GM21619 (cell line): ENCODE results near the gene PLEKHJ1.

ENCODE experiments used
- ATAC-seq: cut with Tn5 transposase; IDR thresholded peaks from one replicate; pipeline ENCODE4 v1.9.1; 2021; ENCODE audit not compliant: unreplicated experiment

The PLEKHJ1 gene

DNA sequence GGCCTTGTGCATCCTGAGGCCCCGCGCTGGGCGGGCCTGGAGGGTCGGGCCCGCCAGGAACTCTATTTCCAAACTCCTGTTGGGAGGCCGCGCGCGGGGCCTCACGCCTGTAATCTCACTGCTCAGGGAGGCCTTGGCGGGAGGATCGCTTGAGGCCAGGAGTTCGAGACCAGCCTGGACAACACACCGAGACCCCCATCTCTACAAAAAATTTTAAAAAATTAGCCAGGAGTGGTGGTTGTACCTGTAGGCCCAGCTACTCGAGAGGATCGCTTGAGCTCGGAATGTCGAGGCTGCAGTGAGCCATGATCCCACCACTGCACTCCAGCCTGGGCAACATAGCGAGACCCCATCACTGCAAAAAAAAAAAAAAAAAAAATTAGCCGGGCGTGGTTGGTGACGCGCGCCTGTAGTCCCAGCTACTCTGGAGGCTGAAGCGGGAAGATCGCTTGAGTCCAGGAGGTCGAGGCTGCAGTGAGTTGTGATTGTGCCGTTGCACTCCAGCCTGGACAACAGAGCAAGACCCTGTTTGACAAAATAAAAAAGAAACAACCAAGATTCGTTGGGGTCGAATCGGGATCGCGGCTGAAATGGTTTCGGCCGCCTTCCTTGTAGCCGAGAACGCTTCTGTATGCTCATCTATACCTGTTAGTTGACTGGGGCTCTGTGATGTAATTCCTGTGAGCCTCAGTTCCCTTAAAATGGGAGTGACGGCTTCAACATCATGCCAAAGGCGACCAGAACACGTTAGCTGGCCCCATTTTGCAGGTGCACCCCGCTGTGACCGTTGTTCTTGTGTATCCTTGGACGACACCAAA, 1.1 kb upstream of the PLEKHJ1 start:
- ATAC-seq, result no peak

DNA sequence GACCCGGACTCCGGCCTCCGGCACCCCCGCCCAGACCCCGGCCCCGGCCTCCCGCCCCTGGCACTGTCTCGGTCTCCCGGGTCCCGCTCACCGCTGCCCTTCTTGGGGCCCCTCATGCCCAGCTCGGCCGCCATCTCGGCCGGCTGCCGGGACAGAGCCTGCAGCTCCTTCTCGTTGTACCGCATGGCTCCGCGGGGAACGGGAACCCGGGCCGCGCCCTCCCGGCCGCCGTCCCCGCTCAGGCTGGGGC, 140 bp downstream of the PLEKHJ1 start:
- ATAC-seq, result no peak

DNA sequence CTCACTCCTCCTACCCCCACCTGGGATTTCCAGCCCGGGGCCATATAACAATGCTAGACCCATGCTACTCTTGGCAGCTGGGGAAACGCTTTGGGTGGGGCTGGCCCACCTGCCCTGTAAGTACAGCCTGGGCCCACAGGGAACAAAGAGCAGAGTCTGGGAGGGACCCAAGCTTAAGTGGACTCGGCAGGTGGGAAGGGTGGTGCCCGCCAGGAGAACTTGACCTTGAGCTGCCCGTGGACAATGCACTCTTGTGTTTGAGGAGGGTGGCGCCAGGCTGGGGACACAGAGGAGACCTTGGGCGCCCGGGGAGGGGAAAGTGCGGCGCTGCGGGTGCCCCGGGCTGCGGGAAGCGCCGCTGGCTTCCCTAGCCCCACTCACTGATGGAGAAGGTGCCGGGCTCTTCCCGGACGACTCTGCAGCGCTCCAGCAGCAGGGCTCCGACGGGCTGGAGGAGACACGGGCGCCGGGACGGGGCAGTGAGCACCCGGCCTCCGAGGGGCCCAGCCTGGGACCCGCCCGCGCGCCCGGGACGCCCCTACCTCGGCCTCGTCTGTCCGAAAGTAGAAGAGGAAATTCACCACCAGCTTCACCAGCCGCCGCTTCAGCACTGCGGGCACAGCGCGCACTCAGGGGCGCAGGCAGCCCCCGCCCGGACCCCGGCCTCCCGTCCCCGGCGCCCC, 607 bp downstream of the PLEKHJ1 start:
- ATAC-seq, result peak; percentile 22

DNA sequence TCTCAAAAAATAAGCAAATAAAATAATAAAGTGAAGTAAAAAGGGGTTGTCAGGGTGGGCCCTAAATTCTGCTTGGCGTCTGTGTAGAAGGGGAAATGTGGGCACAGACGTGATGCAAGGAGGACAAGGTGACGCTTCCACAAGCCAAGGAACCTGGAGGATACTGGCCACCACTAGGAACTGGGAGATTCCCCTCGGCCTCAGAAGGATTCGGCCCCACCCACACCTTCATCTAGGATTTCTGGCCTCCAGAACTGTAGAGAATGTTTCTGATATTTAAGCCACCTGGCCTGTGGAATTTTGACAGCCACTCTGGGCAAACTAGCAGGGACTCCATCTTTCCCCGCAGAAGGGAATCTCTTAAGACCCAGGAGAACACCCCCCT, 1.1 kb downstream of the PLEKHJ1 start:
- no peak for ATAC-seq

DNA sequence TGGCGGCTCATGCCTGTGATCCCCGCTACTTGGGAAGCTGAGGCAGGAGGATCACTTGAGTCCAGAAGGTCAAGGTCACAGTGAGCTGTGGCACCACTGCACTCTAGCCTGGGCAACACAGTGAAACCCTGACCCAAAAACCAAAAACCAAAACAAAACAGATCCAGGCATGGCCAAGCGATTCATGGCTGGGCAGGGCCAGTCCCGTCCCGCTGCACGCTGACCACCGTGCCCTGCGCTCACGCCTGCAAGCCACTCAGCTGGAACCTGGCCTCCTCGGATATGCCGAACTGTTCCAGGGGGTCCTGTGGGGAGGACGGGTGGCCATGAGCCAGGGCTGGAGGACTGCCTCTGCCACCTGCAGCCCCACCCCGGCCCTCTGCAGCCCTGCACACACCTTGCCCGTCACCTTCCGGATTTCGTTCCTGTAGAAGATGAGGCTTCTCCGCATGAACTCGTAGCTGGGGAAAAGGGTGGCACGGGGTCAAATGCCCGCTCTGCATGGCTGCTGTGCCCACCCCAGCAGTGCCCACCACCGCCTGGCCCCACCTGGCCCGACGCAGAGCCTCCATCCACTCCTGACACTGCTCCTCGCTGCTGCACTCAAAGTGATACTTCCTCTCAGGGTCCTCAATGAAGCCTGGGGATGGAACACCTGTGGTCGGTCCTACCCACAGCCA, 2.4 kb downstream of the PLEKHJ1 start:
- ATAC-seq, result no peak

DNA sequence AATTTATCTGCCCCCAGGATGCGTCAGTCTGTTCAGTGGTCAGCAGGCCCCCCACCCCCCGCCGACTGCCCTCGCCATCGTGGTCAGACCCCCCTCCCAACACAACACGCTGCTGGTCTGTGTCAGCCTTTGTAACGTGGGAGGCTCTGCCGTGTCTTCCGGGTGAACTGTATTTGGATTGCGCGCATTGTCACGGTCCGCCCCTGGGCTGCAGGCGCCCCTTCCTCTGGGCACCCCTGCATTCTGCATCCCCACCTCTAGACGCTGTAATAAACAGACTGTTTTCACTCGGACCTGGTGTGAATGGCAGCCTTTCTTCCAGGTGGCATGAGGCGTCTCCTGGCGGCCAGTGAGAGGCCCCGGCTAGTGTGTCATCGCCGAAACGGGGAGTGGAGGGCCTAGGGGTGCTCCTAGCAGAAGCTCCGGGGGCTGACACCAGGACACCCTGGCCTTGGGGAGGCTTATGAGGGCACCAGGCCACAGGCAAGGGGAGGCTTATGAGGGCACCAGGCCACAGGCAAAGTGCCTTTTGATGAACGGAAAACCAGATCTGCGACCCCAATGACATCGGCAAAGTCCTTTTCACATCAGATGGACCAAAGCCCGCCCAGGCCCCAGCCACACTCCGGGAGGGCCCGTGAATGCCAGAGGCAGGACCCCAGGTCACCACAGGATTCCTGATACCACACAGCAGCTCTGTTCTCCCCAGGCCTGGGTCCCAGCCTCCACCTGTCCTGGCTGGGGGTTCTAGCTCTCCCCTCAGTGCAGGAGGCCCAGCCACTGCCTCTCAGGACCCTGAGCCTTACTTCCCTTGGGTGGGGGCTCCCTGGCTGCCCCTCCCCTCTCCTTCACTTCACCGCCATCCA, 3.6 kb downstream of the PLEKHJ1 start:
- ATAC-seq, result no peak

DNA sequence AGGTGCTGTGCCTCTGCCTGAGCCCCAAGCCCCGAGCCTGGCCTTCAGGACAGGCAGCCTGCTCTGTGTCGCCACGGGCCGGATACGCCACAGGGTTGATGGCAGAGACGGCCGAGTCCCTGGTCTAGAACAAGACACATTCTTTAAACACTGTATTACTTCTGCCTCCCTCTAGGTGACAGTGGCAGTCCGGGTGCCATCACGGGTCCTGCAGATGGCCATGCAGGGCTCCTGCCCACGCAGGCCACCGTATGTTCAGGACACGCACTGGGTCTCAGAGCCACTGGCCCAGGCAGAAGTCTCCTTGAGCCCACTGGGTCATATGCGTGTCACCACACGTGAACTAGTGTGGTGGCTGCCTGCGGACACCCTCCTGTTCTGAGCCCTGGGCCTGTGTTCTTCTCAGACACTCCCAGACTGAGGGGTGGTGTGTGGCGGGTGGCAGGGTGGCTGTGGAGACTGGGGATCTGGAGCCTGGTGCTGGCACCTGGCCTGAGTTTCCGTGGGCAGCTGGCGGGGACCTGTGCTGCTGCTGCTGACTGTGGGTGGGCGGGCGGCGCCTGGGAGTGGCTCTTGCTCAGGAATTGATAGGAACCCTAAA, 4.4 kb downstream of the PLEKHJ1 start:
- no peak for ATAC-seq

DNA sequence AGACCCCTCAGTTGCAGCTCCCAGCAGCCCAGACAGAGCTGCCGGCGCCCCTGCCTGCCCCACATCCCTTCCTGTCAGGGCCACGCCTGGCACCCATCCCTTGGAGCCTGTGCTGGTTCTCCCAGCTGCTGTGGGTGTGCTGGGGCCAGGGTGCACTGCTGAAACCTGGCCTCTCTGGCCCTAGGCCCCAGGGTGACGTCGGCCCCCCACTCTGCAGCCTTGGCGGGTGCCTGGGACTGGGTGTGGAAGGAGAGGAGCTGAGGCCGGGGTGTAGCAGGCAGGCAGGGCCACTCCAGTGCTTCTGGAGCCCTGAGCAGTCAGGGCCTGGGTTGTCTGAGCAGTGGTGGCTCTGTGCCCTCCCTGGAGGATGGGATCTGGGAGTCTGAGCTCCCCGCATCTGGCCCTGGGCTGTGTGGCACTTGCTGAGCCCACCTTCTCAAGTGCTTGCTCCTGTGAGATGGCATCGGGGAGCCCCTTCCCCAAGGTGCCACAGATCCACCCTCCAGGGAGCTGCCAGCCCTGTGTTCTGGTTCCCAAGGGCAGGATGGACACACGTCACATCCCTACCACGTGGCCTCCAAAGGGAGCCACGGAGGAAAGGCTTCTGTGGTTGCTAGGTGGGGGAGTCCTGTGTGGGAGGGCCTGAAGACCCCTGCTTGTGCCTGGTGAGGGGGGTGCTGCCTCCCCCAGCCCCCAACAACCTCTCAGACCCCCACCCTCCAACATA, 5.2 kb downstream of the PLEKHJ1 start:
- no peak for ATAC-seq

DNA sequence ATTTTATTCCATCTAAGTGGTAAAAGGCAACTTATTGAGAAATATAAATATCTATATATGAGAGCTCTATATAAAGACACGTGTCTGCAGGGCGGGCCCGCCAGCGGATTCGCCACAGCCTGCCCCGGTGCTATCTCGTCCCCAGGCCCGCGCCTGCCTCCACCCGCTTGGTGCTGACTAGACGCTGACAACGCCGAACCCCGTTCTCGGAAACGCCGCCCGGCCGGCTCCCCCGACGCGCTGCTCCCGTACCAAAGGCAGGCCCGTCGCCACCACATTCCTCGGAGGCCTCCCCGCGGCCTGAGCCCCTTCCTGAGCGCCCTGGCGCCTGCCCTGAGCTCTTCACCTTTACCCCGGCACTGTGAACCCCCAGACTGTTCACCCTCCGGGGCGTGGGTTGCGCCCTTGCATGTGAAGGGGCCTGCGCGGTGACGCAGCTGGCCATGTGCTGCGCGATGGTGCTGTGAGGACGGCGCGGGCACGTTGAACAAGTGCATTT, 6.0 kb downstream of the PLEKHJ1 start:
- no peak for ATAC-seq

DNA sequence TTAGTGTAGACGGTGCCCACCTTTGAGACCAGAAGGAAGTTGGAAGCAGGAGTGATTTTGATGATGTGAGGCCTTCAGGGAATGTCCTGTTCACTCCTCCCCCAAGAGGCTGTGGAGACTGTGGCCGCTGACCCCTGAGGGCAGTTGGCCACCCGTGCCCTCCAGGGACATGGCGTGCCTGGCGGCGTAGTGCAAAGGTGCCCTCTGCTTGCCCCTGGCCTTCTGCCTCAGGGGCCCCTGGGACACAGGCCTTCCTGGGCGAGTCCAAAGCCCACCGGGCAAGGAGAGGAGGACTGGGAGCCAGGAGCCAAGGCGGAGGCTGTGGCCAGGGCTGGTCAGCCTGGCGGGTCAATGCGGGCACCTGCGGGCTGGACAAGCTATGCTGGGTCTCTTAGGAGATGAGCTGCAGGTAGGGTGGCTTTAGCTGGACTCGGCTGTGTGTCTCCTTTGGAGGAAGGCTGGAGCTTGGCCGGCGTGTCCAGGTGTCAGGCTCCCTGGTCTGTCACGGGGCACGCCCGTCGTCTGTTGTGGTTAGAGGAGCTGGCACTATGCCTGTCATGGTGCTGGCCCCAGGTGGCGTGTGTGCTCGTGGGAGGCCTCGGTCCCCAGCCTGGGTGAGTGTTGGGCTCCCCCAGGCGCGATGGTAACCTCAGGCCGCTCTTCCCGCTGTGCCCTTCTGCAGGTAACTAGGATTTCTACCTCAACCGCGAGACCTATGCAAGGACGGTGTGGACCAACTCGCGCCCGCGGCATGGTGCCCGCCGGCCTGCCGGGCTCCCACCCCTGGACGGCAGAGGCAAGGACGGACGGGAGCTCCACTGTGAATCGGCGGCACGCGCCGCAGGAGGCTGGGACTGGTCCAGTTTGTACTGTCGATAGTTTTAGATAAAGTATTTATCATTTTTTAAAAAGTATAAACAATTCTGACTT, 6.8 kb downstream of the PLEKHJ1 start:
- ATAC-seq, result no peak

DNA sequence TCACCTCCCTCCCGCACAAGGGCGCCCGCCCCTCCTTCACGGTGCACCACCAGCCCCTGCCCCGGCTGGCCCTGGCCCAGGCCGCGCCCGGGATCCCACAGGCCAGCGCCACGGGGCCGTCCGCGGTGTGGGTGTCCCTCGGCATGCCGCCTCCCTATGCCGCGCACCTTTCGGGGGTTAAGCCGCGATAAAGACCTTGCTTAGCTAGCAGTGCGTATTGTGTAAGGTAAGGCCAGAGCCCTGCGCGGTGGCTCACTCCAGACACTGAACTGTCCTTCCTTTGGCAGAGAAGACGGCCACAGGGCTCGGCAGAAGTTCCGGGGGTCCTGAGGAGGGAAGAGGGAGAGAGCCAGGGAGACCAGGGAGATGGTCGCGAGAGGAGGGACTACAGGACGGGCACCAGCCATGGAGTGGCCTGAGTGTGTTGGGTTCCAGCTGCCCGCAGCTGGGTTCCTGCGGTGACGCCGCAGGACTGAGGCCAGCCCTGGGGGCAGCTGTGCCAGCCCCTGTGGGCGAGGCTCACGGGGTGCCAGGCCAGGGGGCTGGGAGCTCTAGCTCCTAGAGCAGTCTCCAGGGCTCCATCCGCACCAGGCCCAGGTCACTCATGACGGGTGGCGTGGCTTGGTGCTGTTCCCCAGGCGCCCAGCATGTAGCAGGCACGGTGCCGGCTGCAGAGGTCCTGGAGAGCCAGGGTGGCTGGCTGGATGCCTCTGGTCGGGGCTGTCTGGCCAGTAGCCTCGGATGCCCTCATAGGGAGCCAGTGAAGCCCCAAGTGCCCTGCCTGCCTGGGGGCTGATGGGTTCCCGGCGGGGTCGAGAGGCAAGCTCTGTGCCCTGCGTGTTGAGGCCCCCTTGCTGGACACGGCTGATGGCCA, 7.7 kb downstream of the PLEKHJ1 start:
- ATAC-seq, result no peak

DNA sequence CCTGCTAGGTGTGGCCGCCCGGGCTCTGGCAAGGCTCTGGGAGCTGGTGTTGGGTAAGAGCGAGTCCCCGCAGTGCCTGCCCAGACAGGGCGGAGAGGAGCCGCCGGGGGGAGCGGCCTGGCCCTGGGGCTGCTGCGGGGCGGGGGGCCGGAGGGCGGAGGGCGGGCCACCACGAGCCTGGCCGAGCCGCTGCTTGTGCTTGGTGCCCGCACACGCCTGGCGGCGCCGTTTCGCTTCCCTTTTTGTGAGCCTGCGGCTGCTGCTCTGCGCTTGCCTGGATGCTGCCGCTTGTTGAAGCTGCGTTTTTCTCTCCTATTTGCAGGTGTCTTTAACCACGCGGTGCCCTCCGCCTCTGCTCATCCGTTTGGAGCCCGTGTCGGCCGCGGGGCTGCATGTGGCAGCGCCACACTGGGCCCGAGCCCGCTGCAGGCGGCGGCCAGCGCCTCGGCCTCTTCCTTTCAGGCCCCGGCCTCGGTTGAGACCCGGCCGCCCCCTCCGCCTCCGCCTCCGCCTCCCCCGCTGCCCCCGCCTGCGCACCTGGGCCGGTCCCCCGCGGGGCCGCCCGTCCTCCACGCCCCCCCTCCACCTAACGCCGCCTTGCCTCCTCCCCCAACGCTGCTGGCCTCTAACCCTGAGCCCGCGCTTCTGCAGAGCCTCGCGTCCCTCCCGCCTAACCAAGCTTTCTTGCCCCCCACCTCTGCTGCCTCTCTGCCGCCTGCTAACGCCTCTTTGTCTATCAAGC, 8.5 kb downstream of the PLEKHJ1 start:
- ATAC-seq, result no peak

DNA sequence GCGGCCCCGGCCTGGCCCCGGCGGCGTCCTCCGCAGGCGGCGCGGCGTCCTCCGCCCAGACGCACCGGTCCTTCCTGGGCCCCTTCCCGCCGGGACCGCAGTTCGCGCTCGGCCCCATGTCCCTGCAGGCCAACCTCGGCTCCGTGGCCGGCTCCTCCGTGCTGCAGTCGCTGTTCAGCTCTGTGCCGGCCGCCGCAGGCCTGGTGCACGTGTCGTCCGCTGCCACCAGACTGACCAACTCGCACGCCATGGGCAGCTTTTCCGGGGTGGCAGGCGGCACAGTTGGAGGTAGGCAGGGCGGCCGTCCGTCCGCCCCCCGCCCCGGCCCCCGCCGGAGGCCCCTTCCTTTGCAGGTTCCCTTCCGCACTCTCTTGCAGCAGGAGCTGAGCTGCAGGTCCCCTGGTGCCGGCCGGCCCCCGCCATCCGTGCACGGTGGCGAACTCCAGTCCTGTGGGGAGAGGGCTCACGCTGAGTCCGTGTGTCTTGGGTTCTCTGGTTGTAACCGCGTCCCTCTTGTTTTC, 9.2 kb downstream of the PLEKHJ1 start:
- ATAC-seq, result no peak

DNA sequence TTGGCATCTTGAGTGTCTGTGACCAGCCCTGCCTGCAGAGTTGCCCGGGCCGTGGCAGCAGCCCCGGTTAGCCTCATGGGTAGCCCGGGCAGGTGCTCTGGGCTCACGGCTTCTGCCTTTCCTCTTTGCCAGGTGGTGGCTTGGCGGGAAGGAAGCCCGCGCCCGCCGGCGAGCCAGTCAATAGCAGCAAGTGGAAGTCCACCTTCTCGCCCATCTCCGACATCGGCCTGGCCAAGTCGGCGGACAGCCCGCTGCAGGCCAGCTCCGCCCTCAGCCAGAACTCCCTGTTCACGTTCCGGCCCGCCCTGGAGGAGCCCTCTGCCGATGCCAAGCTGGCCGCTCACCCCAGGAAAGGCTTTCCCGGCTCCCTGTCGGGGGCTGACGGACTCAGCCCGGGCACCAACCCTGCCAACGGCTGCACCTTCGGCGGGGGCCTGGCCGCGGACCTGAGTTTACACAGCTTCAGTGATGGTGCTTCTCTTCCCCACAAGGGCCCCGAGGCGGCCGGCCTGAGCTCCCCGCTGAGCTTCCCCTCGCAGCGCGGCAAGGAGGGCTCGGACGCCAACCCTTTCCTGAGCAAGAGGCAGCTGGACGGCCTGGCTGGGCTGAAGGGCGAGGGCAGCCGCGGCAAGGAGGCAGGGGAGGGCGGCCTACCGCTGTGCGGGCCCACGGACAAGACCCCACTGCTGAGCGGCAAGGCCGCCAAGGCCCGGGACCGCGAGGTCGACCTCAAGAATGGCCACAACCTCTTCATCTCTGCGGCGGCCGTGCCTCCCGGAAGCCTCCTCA, 9.9 kb downstream of the PLEKHJ1 start:
- ATAC-seq, result no peak

DNA sequence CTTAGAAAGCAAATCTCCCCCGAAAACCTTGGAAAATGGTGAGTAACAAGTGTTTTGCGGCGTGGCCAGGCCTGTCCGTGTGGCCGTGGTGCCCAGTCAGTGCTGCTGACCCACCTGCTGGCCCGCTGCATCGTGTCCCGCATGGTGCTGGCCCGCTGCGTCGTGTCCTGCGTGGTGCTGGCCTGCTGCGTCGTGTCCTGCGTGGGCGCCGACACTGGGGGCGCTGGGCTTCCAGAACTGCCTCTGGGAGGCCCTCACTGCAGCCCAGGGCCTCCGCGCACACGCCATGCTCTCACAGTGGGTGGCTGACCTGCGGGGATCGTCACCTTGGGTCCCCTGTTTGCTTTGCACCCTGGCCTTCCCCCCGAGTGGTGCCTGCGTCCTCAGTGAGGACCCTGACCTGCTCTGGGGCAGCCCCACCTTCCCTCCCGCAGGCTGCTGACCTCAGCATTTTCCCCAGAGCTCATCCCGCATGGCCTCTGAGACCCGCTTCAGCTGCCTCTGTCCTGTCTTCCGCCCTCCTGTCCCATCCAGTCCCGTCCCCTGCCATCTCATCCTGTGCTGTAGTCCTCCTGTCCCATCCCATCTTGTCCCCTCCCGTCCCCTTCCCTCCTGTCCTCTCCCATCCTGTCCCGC, 10.6 kb downstream of the PLEKHJ1 start:
- ATAC-seq, result no peak

DNA sequence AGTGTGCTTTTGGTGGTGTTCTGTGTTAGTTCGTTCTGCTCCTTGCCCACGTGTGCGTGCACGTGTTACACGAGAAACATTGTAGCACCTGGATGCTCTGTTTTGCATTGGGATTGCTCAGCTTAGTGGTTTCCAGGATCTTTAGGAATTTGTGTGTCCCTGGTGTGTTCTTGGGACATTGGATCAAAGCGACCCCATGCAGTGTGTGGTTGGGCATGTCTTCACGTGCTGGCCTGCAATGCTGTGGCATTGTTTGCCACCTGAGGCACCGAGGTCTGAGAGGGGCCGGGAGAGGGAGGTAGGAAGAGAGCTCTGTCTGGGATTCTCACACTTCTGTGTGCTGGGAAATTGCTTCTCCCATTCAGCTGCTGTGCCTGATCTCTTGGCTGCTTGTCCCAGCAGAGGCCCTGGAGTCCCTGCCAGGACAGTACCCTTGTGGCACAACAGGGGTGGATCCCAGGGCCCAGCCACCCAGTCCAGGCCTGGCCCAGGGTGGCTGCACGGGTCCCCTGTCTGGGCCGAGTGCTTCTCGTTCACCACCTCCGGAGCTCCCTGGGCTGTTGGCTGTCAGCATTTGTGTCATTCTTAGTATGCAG, 11.3 kb downstream of the PLEKHJ1 start:
- ATAC-seq, result no peak
